Transverse colon (tissue), 4 donors: Measurements from ENCODE around the gene TPD52L2.

Experiments
- EP300 ChIP-seq: sonication (generic); formaldehyde crosslinking; IDR thresholded peaks from one replicate; pipeline ENCODE4 v1.6.1; 2017; ENCODE audit warnings: antibody characterized with exemption, low read depth
- POLR2A ChIP-seq: fragments of 450-650 bp; IDR thresholded peaks from one replicate; pipeline ENCODE4 v1.6.1; 2016; ENCODE audit warnings: antibody characterized with exemption, mild to moderate bottlenecking, moderate library complexity
- POLR2AphosphoS5 ChIP-seq, 3 donors: sonication (generic); formaldehyde crosslinking; IDR thresholded peaks; one replicate each; pipeline ENCODE4 v1.6.1; 2016; ENCODE audit warnings: antibody characterized with exemption in 3 of 3
- TF ChIP-seq, protein P1 (sequence below), 5 experiments: fragments of 200-600 bp in 3 of 5; fragments of 450-650 bp in 2 of 5; sonication (generic) in 3 of 5; IDR thresholded peaks; 1 replicate in 2 of 5; 2 replicates in 3 of 5; pipeline ENCODE4 v1.5.1; 2016 to 2017; ENCODE audit warnings: antibody characterized with exemption in 5 of 5, inconsistent platforms in 3 of 5, mild to moderate bottlenecking in 2 of 5, moderate library complexity in 1 of 5

DNA sequence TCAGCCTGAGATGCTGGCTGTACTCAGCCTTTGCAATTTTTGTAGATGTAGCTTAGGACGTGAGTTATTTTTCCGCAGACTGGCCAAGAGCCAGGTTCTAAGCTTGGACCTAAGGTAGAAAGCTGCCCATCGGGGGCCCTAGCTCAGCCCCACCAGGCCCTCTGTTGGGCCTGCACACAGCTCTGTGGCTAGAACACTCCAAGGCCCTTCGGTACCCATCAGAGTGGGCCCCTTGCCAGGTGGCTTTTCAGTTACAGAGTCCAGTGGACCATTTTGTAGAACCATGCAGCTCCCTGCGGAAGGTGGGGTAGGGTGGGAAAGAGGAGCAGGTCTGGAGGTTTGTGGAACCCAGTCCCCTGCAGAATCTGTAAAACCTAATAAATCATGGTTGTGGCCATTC, 68.6 kb downstream of the TPD52L2 start:
- no peak for TF ChIP-seq POLR2AphosphoS5 (IDR thresholded peaks at IDR 0.05)
- TF ChIP-seq, protein P1, sequence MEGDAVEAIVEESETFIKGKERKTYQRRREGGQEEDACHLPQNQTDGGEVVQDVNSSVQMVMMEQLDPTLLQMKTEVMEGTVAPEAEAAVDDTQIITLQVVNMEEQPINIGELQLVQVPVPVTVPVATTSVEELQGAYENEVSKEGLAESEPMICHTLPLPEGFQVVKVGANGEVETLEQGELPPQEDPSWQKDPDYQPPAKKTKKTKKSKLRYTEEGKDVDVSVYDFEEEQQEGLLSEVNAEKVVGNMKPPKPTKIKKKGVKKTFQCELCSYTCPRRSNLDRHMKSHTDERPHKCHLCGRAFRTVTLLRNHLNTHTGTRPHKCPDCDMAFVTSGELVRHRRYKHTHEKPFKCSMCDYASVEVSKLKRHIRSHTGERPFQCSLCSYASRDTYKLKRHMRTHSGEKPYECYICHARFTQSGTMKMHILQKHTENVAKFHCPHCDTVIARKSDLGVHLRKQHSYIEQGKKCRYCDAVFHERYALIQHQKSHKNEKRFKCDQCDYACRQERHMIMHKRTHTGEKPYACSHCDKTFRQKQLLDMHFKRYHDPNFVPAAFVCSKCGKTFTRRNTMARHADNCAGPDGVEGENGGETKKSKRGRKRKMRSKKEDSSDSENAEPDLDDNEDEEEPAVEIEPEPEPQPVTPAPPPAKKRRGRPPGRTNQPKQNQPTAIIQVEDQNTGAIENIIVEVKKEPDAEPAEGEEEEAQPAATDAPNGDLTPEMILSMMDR (IDR thresholded peaks at IDR 0.05), result no peak
- TF ChIP-seq POLR2A, result no peak
- TF ChIP-seq EP300, result no peak
